H1 (cell line): ENCODE results near the gene MT1H. TPM values are rescaled to one million over a fixed set of nuclear protein-coding genes. Genes with fewer than 3 reads are reported as not detected.

Experiments used
- KDM4A ChIP-seq: IDR thresholded peaks from one replicate; pipeline ENCODE4 v1.7.1; 2012; ENCODE audit warnings: low read depth, mild to moderate bottlenecking, moderate library complexity, low read length, inconsistent platforms; ENCODE audit not compliant: severe bottlenecking
- NANOG ChIP-seq: IDR thresholded peaks from 2 replicates; pipeline ENCODE4 v1.6.1; 2011; ENCODE audit warnings: low read length, low read depth, mild to moderate bottlenecking, inconsistent platforms; ENCODE audit not compliant: insufficient read depth, poor library complexity, severe bottlenecking
- polyA plus RNA-seq, 7 experiments: library from polyadenylated mRNA; depleted of rRNA in 3 of 7; stranded (reverse) in 5 of 7; unstranded in 2 of 7; fragments of >200 nt in 5 of 7; fragments of 200-250 nt in 2 of 7; gene quantifications; 1 replicate in 5 of 7; 2 replicates in 1 of 7; 4 replicates in 1 of 7; pipeline versions ENCODE4 v1.2.1 to v1.2.3, GENCODE V29; 2011 to 2013; ENCODE audit warnings: missing spikeins in 2 of 7, mixed read lengths in 2 of 7
- total RNA-seq: library from RNA; stranded (reverse); fragmentation: NEBNext Ultra II Directional; extraction: Animal tissue kit (Norgen Biotek cat#: 25700); gene quantifications from 2 replicates; pipeline ENCODE4 v1.2.1, GENCODE V29; 2021

MT1H gene
- total and polyA plus RNA-seq, 2 of the 8 experiments (the other 6 are each of a cell fraction or from before 2014, with no cell fraction given) = 11.9 to 95.7 TPM

DNA sequence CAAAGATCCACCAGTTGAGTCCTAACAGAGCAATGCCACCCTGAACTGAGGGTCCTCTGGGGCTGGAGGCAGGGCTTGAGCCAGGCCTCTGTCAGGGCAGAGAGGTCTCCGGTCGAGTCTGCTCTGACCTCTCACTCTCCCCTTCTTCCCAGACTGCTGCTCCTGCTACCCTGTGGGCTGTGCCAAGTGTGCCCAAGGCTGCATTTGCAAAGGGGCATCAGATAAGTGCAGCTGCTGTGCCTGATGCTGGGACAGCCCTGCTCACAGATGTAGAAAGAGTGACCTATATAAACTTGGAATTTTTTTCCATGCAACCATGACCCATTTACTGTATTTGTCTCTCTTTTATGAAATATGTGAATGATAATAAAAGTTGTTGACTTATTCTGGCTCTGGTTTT is 20.3 kb upstream of the MT1H start (continued):
- TF ChIP-seq KDM4A (no peak), NANOG (no peak)
- TF ChIP-seq, all 59 proteins: peak for 0
